T-cell (primary cell): Measurements from ENCODE around the gene NT5C1A. TPM values are rescaled to one million over a fixed set of nuclear protein-coding genes. Genes with fewer than 3 reads are reported as not detected.

Source experiments
- ATAC-seq, 4 experiments: fragments of 200-7000 bp in 3 of 4; fragments of 150-1000 bp in 1 of 4; cut with Tn5 transposase; replicated peaks in 1 of 4; 1 replicate in 3 of 4; 2 replicates in 1 of 4; pipeline ENCODE4 v1.10.0; 2021; ENCODE audit warnings: moderate library complexity in 3 of 4, mild to moderate bottlenecking in 2 of 4, moderate number of reproducible peaks in 1 of 4
- CTCF ChIA-PET, 2 donors: fragments of 300-600 bp; sonication (Branson Sonifier 250); formaldehyde crosslinking; loops; one replicate each; lab custom pipeline; 2022; ENCODE audit warnings: antibody characterized with exemption in 2 of 2; lab: Charles Lee
- POLR2A ChIA-PET, 2 donors: fragments of 300-600 bp; sonication (Branson Sonifier 250); formaldehyde crosslinking; loops; one replicate each; lab custom pipeline; 2022; ENCODE audit warnings: antibody characterized with exemption in 2 of 2; lab: Charles Lee
- DNase-seq, 35 experiments: peaks; one replicate each; pipeline versions ENCODE4 v3.0.0 to v3.0.0-alpha.2; 2013 to 2023
- H3K27ac ChIP-seq: one replicate; pipeline ENCODE4 v1.5.1; 2013; ENCODE audit warnings: low read length
- H3K27me3 ChIP-seq, 2 experiments: replicated peaks in 1 of 2; 1 replicate in 1 of 2; 2 replicates in 1 of 2; pipeline versions ENCODE4 v1.6.1 to v1.7.0; 2013; ENCODE audit warnings: low read length in 1 of 2, mixed read lengths in 1 of 2; ENCODE audit not compliant: control insufficient read depth in 2 of 2, insufficient read depth in 2 of 2; ENCODE audit errors: extremely low read depth in 1 of 2
- H3K36me3 ChIP-seq, 2 donors: 1 replicate in 1 of 2; 2 replicates in 1 of 2; pipeline versions ENCODE4 v1.6.1 to v1.7.0; 2013; ENCODE audit warnings: low read length in 1 of 2; ENCODE audit not compliant: control insufficient read depth in 2 of 2, insufficient read depth in 1 of 2; ENCODE audit errors: extremely low read depth in 1 of 2
- H3K4me1 ChIP-seq, 2 experiments: 1 replicate in 1 of 2; 2 replicates in 1 of 2; pipeline versions ENCODE4 v1.6.1 to v1.7.0; 2013; ENCODE audit warnings: low read length in 2 of 2, mixed read lengths in 1 of 2; ENCODE audit not compliant: insufficient read depth in 2 of 2, control insufficient read depth in 1 of 2; ENCODE audit errors: extremely low read depth in 1 of 2
- H3K4me3 ChIP-seq, 2 donors: 1 replicate in 1 of 2; 2 replicates in 1 of 2; pipeline versions ENCODE4 v1.5.1 to v1.7.0; 2013; ENCODE audit warnings: mild to moderate bottlenecking in 2 of 2, low read length in 1 of 2, moderate library complexity in 1 of 2; ENCODE audit not compliant: control insufficient read depth in 1 of 2; ENCODE audit errors: extremely low read depth in 1 of 2
- H3K9me3 ChIP-seq: 2 replicates; pipeline ENCODE4 v1.7.0; 2013
- H3K27ac Mint-ChIP-seq, 2 donors: one replicate each; pipeline ENCODE4 v1.8.0; 2020 to 2021; ENCODE audit warnings: mild to moderate bottlenecking in 2 of 2, mixed read lengths in 2 of 2
- H3K27me3 Mint-ChIP-seq, 2 donors: one replicate each; pipeline ENCODE4 v1.8.0; 2021 to 2022; ENCODE audit warnings: mixed read lengths in 2 of 2
- H3K36me3 Mint-ChIP-seq: one replicate; pipeline ENCODE4 v1.8.0; 2021; ENCODE audit warnings: mixed read lengths
- H3K4me1 Mint-ChIP-seq, 3 donors: one replicate each; pipeline ENCODE4 v1.8.0; 2020 to 2022; ENCODE audit warnings: mixed read lengths in 3 of 3, mild to moderate bottlenecking in 1 of 3
- H3K4me3 Mint-ChIP-seq, 3 donors: one replicate each; pipeline ENCODE4 v1.8.0; 2020 to 2022; ENCODE audit warnings: mild to moderate bottlenecking in 3 of 3, mixed read lengths in 3 of 3, moderate library complexity in 3 of 3
- H3K9me3 Mint-ChIP-seq, 3 donors: one replicate each; pipeline ENCODE4 v1.8.0; 2020 to 2022; ENCODE audit warnings: mixed read lengths in 3 of 3
- WGBS: methylation state at CpG from one replicate; pipeline ENCODE4 v1.1.5; 2013; ENCODE audit warnings: missing lambda C conversion rate; ENCODE audit not compliant: insufficient coverage; 5-methylcytosine and 5-hydroxymethylcytosine counted together
- total RNA-seq, 35 experiments: library from RNA in 6 of 35; stranded (reverse) in 6 of 35; fragments of 120-200 nt in 1 of 35; gene quantifications; one replicate each; pipeline versions ENCODE4 v1.2.1 to v1.2.4 and lab custom pipeline; 2013 to 2026

NT5C1A gene
- total RNA-seq: 1 to 10 TPM in 1 of 5 donors, under 1 TPM in 3, not detected in 1; 0.22 to 1.3 (median 0.42) TPM
- total RNA-seq (2013): not detected
- total RNA-seq (lab: John Stamatoyannopoulos, UW): 0 to 6.8 (median 1.5) reads per million in 29 experiments

DNA sequence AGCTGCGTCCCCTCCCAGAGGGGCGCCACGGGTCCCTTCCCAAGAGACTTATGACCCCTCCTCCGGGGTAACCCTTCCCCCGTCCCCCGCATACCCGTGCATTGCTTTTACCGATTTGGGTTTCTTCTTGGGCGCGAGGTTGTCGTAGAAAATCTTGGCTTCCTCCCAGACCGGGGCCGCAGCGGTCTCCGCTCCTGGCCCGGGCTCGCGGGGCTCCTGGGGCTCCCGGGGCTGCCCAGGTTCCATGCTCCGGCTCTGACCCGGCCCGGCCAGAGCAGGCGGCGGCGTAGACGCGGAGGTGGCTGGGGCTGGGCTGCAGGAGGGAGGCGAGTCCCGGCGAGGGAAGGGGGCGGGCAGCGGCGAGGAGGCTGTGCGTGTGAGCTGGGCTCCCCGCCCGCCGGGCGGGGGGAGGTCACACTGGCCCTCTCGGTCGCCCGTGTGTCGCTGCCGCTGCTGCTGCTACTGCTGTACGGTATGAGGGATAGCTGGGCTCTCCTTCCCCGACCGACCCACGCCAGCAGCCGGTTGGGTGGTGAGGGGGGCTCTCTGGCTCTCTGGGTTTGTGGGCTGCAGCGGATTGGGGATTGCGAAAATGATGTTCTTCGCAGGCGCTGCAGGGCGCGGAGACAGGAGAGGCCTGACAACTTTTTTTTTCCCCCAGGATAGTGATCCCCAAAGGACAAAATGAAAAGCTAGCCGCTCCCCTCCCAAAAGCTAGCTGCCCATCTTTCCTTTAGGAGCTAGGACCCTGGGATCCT lies at the start of gene NT5C1A:
NT5C1A (minus strand) TSS at position 315 of the 758 bp plus-strand sequence; CDS start at position 246, 69 bp downstream.
- Histone ChIP-seq H3K9me3 (no peaks in the 10 kb centered on the region), H3K27me3 (peaks cover 10 to 55% of the 10 kb centered on the region in 2 experiments), H3K27ac (no peak within 1 kb of the TSS), H3K4me3 (peak within 1 kb of the TSS; percentile 7 to 15), H3K36me3 (no peaks in the 10 kb centered on the region), H3K4me1 (peaks cover 0 to 20% of the 10 kb centered on the region in 2 experiments)
- peaks cover 18 to 41% of the 10 kb centered on the region in 2 donors for H3K27me3 Mint-ChIP-seq
- no peaks in the 10 kb centered on the region for H3K9me3 Mint-ChIP-seq
- 2% methylated on average over 38 of the region's 55 CpGs for WGBS
- ChIA-PET POLR2A (interaction anchor here in 1 of 2 donors (0.5 kb wide), 1 partner anchor 252 kb away, joined by 3 read pairs; no protein-coding TSS in a partner anchor), CTCF (interaction anchor here (0.6 to 1.9 kb wide), 7 partner anchors 11 to 66 kb away, joined by 3 to 10 read pairs (median 4); no protein-coding TSS in a partner anchor)
- ATAC-seq (peak; percentile 66 to 75 (median 73)), DNase-seq (peak in 13 of 35 experiments; percentile 10 to 43 (median 25))
- peak within 1 kb of the TSS; percentile 63 to 66 (median 66) for H3K4me3 Mint-ChIP-seq
- H3K36me3 Mint-ChIP-seq: no peaks in the 10 kb centered on the region
- peaks cover 6 to 9% (median 8%) of the 10 kb centered on the region in 3 donors for H3K4me1 Mint-ChIP-seq
- no peak within 1 kb of the TSS for H3K27ac Mint-ChIP-seq

DNA sequence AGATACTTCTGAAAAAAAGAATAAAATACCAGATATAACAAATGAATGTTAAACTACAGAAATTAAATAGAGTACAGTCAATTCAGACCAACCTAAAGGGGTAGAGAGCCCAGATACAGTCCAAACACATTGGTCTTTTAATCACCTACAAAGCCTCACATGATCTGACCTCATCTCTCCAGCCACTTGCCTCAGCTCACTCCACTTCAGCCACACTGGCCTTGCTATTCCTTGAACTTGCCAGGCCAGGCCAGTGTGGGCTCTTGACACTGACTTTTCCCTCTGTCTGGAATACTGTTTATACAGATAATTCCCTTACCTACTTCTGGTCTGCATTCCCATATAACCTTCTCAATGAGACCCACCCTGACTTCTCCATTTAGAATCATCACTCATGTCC lies 49.8 kb upstream of the NT5C1A start:
- no peaks in the 10 kb centered on the region for H3K9me3 Mint-ChIP-seq

DNA sequence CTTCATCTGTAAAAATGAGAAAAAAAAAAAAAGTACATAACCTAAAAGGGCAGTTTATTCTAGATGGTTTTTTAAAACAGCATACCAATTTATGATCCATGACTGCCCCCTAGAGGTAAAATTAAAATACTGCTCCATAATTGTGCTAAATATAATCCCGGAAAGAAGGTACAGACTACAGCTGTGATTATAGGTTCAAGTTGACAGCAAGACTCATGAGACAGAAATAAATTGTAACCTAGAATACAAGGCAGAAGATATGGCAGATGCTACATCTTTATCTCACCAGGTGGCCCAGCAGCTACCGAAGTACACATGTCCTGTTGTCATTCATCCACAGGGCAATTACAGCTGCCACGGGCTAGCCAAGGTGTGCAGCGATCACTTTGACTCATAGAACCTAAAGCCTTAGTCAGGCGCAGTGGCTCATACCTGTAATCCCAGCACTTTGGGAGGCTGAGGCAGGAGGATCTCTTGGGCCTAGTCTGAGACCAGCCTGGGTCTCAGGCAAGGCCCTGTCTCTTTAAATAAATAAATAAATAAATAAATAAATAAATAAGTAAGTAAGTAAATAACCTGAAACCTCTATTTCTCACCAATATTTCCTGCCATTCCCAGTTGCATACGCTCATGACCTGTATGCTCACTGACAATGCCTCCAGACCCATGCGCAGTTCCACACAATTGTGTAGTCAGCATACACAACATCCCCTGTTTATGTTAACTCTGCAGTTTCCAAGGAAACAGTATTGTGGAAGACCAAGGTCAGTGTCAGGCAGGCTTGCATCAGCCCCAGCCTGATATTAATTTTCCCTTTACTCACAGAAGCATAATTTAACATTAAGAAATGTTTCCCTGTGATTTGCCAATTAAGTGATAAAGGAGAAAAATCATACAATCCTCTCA lies 48.4 kb upstream of the NT5C1A start:
- CTCF ChIA-PET: interaction anchor here (0.6 to 1.3 kb wide), 11 partner anchors 17 to 1945 kb away, joined by 3 to 22 read pairs (median 3); partner anchors contain the start of gene HPCAL4 (in 1 of the 2)
- Mint-ChIP-seq H3K27me3 (peaks cover 29 to 32% of the 10 kb centered on the region in 2 donors), H3K36me3 (no peaks in the 10 kb centered on the region), H3K4me3 (no peak overlapping the region), H3K27ac (no peak overlapping the region), H3K4me1 (no peaks in the 10 kb centered on the region), H3K9me3 (no peaks in the 10 kb centered on the region)
- no peaks in the 10 kb centered on the region for H3K36me3 ChIP-seq
- peaks cover 5 to 11% of the 10 kb centered on the region in 2 experiments for H3K27me3 ChIP-seq
- H3K4me3 ChIP-seq: no peak overlapping the region
- 56% methylated on average over 6 of the region's 7 CpGs for WGBS
- peak; percentile 42 to 77 (median 72) for ATAC-seq
- POLR2A ChIA-PET: interaction anchor here in 1 of 2 donors (0.6 to 0.7 kb wide), 2 partner anchors 63 to 116 kb away, joined by 5 to 6 read pairs; no protein-coding TSS in a partner anchor
- no peak overlapping the region for H3K27ac ChIP-seq
- H3K4me1 ChIP-seq: no peaks in the 10 kb centered on the region
- no peaks in the 10 kb centered on the region for H3K9me3 ChIP-seq
- peak in 2 of 35 experiments; percentile 16 to 83 for DNase-seq

More for the DNA sequence above, 49.8 kb upstream of the NT5C1A start:
- H3K4me1 Mint-ChIP-seq: no peaks in the 10 kb centered on the region
- DNase-seq (no peak), ATAC-seq (no peak)
- Histone ChIP-seq H3K27ac (no peak overlapping the region), H3K9me3 (no peaks in the 10 kb centered on the region), H3K4me3 (no peak overlapping the region), H3K27me3 (peaks cover 11 to 13% of the 10 kb centered on the region in 2 experiments), H3K4me1 (no peaks in the 10 kb centered on the region), H3K36me3 (no peaks in the 10 kb centered on the region)
- no peaks in the 10 kb centered on the region for H3K36me3 Mint-ChIP-seq
- H3K27ac Mint-ChIP-seq: no peak overlapping the region
- no peak overlapping the region for H3K4me3 Mint-ChIP-seq
- ChIA-PET CTCF (no interaction called here), POLR2A (no interaction called here)
- peaks cover 32 to 36% of the 10 kb centered on the region in 2 donors for H3K27me3 Mint-ChIP-seq

DNA sequence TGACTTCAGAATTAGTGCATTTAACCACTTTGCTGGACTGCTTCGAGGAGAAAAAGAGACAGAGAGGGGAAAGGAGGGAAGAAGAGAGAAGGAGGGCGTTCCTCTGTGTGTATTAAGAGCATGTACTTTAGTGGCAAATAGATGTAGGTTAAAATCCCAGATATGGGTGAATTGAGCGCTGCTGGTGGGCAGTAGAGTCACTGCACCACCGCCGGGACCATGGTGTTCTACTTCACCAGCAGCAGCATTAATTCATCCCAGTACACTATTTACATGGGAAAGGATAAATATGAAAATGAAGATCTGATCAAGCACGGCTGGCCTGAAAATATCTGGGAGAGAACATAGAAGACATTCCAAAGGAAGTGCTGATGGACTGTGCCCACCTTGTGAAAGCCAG lies 45.9 kb upstream of the NT5C1A start:
- ChIA-PET CTCF (no interaction called here), POLR2A (no interaction called here)
- Mint-ChIP-seq H3K27me3 (peaks cover 26 to 28% of the 10 kb centered on the region in 2 donors), H3K4me3 (no peak overlapping the region), H3K27ac (no peak overlapping the region), H3K4me1 (no peaks in the 10 kb centered on the region), H3K9me3 (no peaks in the 10 kb centered on the region), H3K36me3 (no peaks in the 10 kb centered on the region)
- DNase-seq (no peak), ATAC-seq (no peak)
- no peak overlapping the region for H3K27ac ChIP-seq
- H3K4me1 ChIP-seq: no peaks in the 10 kb centered on the region
- H3K9me3 ChIP-seq: no peaks in the 10 kb centered on the region
- 69% methylated on average over 3 of the region's 6 CpGs for WGBS
- H3K4me3 ChIP-seq: no peak overlapping the region
- H3K27me3 ChIP-seq: peaks cover 8 to 11% of the 10 kb centered on the region in 2 experiments
- no peaks in the 10 kb centered on the region for H3K36me3 ChIP-seq

DNA sequence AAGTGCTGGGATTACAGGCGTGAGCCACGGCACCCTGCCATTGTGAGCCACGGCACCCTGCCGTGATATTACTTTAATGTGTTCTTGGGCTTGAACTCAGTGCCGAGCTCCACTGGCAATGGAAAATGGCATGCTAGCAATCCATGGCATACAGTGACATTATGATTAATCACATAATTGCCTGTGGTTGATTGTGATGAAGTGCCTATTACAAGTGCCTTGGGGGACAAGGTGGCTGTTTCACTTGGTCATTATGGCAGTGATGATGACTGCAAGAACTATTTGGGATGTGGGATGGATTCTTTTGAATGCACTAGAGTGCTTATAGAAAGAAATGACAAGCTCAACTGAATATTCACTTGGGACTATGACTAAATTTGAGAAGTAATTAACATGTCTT lies 41.6 kb upstream of the NT5C1A start:
- Mint-ChIP-seq H3K27me3 (peaks cover 31 to 37% of the 10 kb centered on the region in 2 donors), H3K9me3 (no peaks in the 10 kb centered on the region), H3K4me1 (no peaks in the 10 kb centered on the region), H3K27ac (no peak overlapping the region), H3K36me3 (no peaks in the 10 kb centered on the region), H3K4me3 (no peak overlapping the region)
- DNase-seq: no peak
- POLR2A ChIA-PET: interaction anchor here in 1 of 2 donors (0.7 kb wide), 1 partner anchor 9 kb away, joined by 13 read pairs; no protein-coding TSS in a partner anchor
- no peak for ATAC-seq
- no peak overlapping the region for H3K27ac ChIP-seq
- H3K27me3 ChIP-seq: peaks cover 2 to 26% of the 10 kb centered on the region in 2 experiments
- no peaks in the 10 kb centered on the region for H3K36me3 ChIP-seq
- H3K4me1 ChIP-seq: no peaks in the 10 kb centered on the region
- CTCF ChIA-PET: interaction anchor here in 1 of 2 donors (1.2 kb wide), 1 partner anchor 41 kb away, joined by 3 read pairs; no protein-coding TSS in a partner anchor
- H3K9me3 ChIP-seq: no peaks in the 10 kb centered on the region
- 100% methylated on average over 5 of the region's 5 CpGs for WGBS
- H3K4me3 ChIP-seq: no peak overlapping the region

DNA sequence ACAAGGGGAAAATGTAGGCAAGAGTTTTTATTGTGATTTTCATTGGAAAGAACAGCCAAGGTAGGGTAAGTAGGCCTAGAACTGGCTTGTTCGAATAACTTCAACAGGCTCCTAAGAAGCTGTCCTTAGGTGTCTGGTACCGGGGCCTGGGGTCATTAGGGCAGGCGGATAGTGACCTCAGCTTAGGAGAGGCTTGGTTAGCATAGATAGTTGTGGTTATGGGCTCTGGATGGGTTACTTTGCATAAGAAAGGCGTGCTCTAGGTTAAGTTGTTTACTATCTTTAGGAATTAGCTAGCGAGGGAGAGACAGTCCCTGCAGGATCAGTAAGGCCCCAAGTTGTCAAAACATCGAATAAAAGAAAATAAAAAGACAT lies 40.0 kb upstream of the NT5C1A start:
- H3K27me3 Mint-ChIP-seq: peaks cover 23 to 24% of the 10 kb centered on the region in 2 donors
- ChIA-PET CTCF (interaction anchor here in 1 of 2 donors (1.3 kb wide), 1 partner anchor 106 kb away, joined by 4 read pairs; no protein-coding TSS in a partner anchor), POLR2A (no interaction called here)
- Histone ChIP-seq H3K4me1 (no peaks in the 10 kb centered on the region), H3K4me3 (no peak overlapping the region), H3K27me3 (peaks cover 2 to 24% of the 10 kb centered on the region in 2 experiments), H3K36me3 (no peaks in the 10 kb centered on the region), H3K27ac (no peak overlapping the region), H3K9me3 (no peaks in the 10 kb centered on the region)
- no peaks in the 10 kb centered on the region for H3K9me3 Mint-ChIP-seq
- ATAC-seq (no peak), DNase-seq (no peak)
- H3K4me3 Mint-ChIP-seq: no peak overlapping the region
- 86% methylated on average over 5 of the region's 6 CpGs for WGBS
- no peaks in the 10 kb centered on the region for H3K36me3 Mint-ChIP-seq
- H3K4me1 Mint-ChIP-seq: no peaks in the 10 kb centered on the region
- no peak overlapping the region for H3K27ac Mint-ChIP-seq
